SK-N-SH (cell line): Measurements from ENCODE around the gene TRIM8. TPM values are rescaled to one million over a fixed set of nuclear protein-coding genes. Genes with fewer than 3 reads are reported as not detected.

ENCODE experiments used
- CTCF ChIA-PET: fragments of 300-600, 350-600 bp; formaldehyde crosslinking; extraction: SDS; loops from one replicate; lab custom pipeline; 2021; lab: Yijun Ruan, JAX
- POLR2A ChIA-PET: fragments of 350-600 bp; sonication (Branson Sonifier 250); formaldehyde crosslinking; extraction: SDS; loops from one replicate; lab custom pipeline; 2020; ENCODE audit warnings: antibody characterized with exemption, inconsistent platforms; lab: Yijun Ruan, JAX
- DNase-seq: peaks from one replicate; pipeline ENCODE4 v3.0.0; 2012
- H2AFZ ChIP-seq: fragments of 200-600 bp; sonication (generic); 2 replicates; pipeline ENCODE4 v1.8.1; 2016; ENCODE audit warnings: antibody characterized with exemption, mild to moderate bottlenecking, low read depth
- H3F3A ChIP-seq: fragments of 200-600 bp; sonication (generic); replicated peaks from 2 replicates; pipeline ENCODE3; 2016; ENCODE audit warnings: antibody characterized with exemption, mild to moderate bottlenecking; ENCODE audit not compliant: insufficient read depth
- H3K27ac ChIP-seq, 2 experiments: fragments of 200-500 bp in 1 of 2; fragments of 200-600 bp in 1 of 2; sonication (Bioruptor generic) in 1 of 2; sonication (generic), shearing (Covaris generic) in 1 of 2; 2 replicates each; pipeline versions ENCODE4 v1.5.1 to v1.6.1; 2014 to 2016; ENCODE audit warnings: low read depth in 2 of 2, inconsistent platforms in 1 of 2, low read length in 1 of 2, mild to moderate bottlenecking in 1 of 2, mixed read lengths in 1 of 2
- H3K27me3 ChIP-seq: fragments of 200-600 bp; sonication (generic), shearing (Covaris generic); 2 replicates; pipeline ENCODE4 v1.6.1; 2016; ENCODE audit warnings: mixed run types; ENCODE audit not compliant: insufficient read depth
- H3K36me3 ChIP-seq, 2 experiments: fragments of 200-500 bp in 1 of 2; fragments of 200-600 bp in 1 of 2; sonication (Bioruptor generic) in 1 of 2; sonication (generic) in 1 of 2; replicated peaks in 1 of 2; 2 replicates each; pipeline versions ENCODE3 to v1.5.1; 2014 to 2016; ENCODE audit warnings: low read length in 1 of 2, mild to moderate bottlenecking in 1 of 2; ENCODE audit not compliant: insufficient read depth in 2 of 2, control insufficient read depth in 1 of 2
- H3K4me1 ChIP-seq, 2 experiments: fragments of 200-500 bp in 1 of 2; fragments of 200-600 bp in 1 of 2; sonication (Bioruptor generic) in 1 of 2; sonication (generic), shearing (Covaris generic) in 1 of 2; 2 replicates each; pipeline versions ENCODE4 v1.5.1 to v1.6.1; 2014 to 2016; ENCODE audit warnings: low read depth in 1 of 2, low read length in 1 of 2, mixed run types in 1 of 2; ENCODE audit not compliant: insufficient read depth in 2 of 2, control insufficient read depth in 1 of 2
- H3K4me2 ChIP-seq: fragments of 200-600 bp; sonication (generic), shearing (Covaris generic); 2 replicates; pipeline ENCODE4 v1.6.1; 2017; ENCODE audit warnings: mixed run types
- H3K4me3 ChIP-seq, 2 experiments: fragments of 200-500 bp in 1 of 2; fragments of 200-600 bp in 1 of 2; sonication (Bioruptor generic) in 1 of 2; sonication (generic), shearing (Covaris generic) in 1 of 2; 2 replicates each; pipeline versions ENCODE4 v1.5.1 to v1.8.1; 2014 to 2016; ENCODE audit warnings: low read depth in 2 of 2, inconsistent platforms in 1 of 2, low read length in 1 of 2, mild to moderate bottlenecking in 1 of 2, mixed read lengths in 1 of 2, moderate library complexity in 1 of 2
- H3K79me2 ChIP-seq: fragments of 200-600 bp; sonication (generic); 2 replicates; pipeline ENCODE4 v1.8.1; 2017; ENCODE audit warnings: mild to moderate bottlenecking; ENCODE audit not compliant: insufficient read depth
- H3K9ac ChIP-seq: fragments of 200-600 bp; sonication (generic); 2 replicates; pipeline ENCODE4 v1.6.1; 2017; ENCODE audit warnings: mixed run types
- H3K9me2 ChIP-seq: fragments of 200-600 bp; sonication (generic); 2 replicates; pipeline ENCODE4 v1.6.1; 2017; ENCODE audit warnings: mixed run types
- H3K9me3 ChIP-seq: fragments of 200-600 bp; sonication (generic); 2 replicates; pipeline ENCODE4 v1.6.1; 2017; ENCODE audit warnings: mixed run types, mild to moderate bottlenecking, moderate library complexity
- H4K20me1 ChIP-seq: fragments of 200-600 bp; sonication (generic); 2 replicates; pipeline ENCODE4 v1.6.1; 2017; ENCODE audit warnings: mild to moderate bottlenecking, mixed run types; ENCODE audit not compliant: insufficient read depth
- CHD2 ChIP-seq: fragments of 150-350 bp; IDR thresholded peaks from 2 replicates; pipeline ENCODE4 v1.6.1; 2018; ENCODE audit warnings: low read length; ENCODE audit not compliant: partially characterized antibody
- ELF1 ChIP-seq: IDR thresholded peaks from 2 replicates; pipeline ENCODE4 v1.4.0; 2012
- EZH2phosphoT487 ChIP-seq: fragments of 200-600 bp; sonication (generic); IDR thresholded peaks from 2 replicates; pipeline ENCODE4 v1.6.1; 2017; ENCODE audit warnings: low read depth, mixed run types, mild to moderate bottlenecking, antibody characterized with exemption, moderate library complexity, borderline replicate concordance
- FOSL2 ChIP-seq: IDR thresholded peaks from 2 replicates; pipeline ENCODE4 v1.4.0; 2012; ENCODE audit warnings: low read depth, mild to moderate bottlenecking, moderate library complexity, borderline replicate concordance
- FOXJ3 ChIP-seq: sonication (generic); formaldehyde crosslinking; IDR thresholded peaks from 2 replicates; pipeline ENCODE4 v1.5.1; 2020; ENCODE audit warnings: mild to moderate bottlenecking, missing genetic modification reagents
- GATA2 ChIP-seq: sonication (generic); formaldehyde crosslinking; IDR thresholded peaks from 2 replicates; pipeline ENCODE4 v1.5.0; 2020; ENCODE audit warnings: mild to moderate bottlenecking, missing genetic modification reagents
- JUND ChIP-seq: IDR thresholded peaks from 2 replicates; pipeline ENCODE4 v1.4.0; 2012
- MEF2A ChIP-seq: IDR thresholded peaks from 2 replicates; pipeline ENCODE4 v1.4.0; 2012; ENCODE audit warnings: low read depth, borderline replicate concordance
- POLR2AphosphoS5 ChIP-seq: IDR thresholded peaks from 2 replicates; pipeline ENCODE4 v1.6.1; 2012; ENCODE audit warnings: low read depth, low read length
- RAD21 ChIP-seq: IDR thresholded peaks from 2 replicates; pipeline ENCODE4 v1.6.1; 2012; ENCODE audit warnings: mild to moderate bottlenecking, low read length
- RFX5 ChIP-seq: IDR thresholded peaks from 2 replicates; pipeline ENCODE4 v1.6.1; 2012; ENCODE audit warnings: mild to moderate bottlenecking, improper control_type of control experiment, low read length
- RXRA ChIP-seq: IDR thresholded peaks from 2 replicates; pipeline ENCODE4 v1.4.0; 2012; ENCODE audit warnings: low read depth, mild to moderate bottlenecking, borderline replicate concordance
- SIN3A ChIP-seq: IDR thresholded peaks from 2 replicates; pipeline ENCODE4 v1.6.1; 2012; ENCODE audit warnings: low read depth, mild to moderate bottlenecking, low read length, moderate library complexity, borderline replicate concordance
- SMC3 ChIP-seq: IDR thresholded peaks from 2 replicates; pipeline ENCODE4 v1.6.1; 2012; ENCODE audit warnings: low read depth, low read length, improper control_type of control experiment
- TAF1 ChIP-seq: IDR thresholded peaks from 2 replicates; pipeline ENCODE4 v1.6.1; 2012; ENCODE audit warnings: low read depth, mild to moderate bottlenecking, low read length, moderate library complexity, borderline replicate concordance
- WGBS: methylation state at CpG from one replicate; pipeline ENCODE4 v1.1.6; 2017; ENCODE audit warnings: low lambda C conversion rate; 5-methylcytosine and 5-hydroxymethylcytosine counted together
- polyA plus RNA-seq, 3 experiments: library from polyadenylated mRNA; depleted of rRNA; stranded (reverse); fragments of >200 nt; gene quantifications; 2 replicates each; pipeline ENCODE4 v1.2.3, GENCODE V29; 2012
- TF ChIP-seq, protein P1 (sequence below): IDR thresholded peaks from 2 replicates; pipeline ENCODE4 v1.6.1; 2012; ENCODE audit warnings: mild to moderate bottlenecking, low read depth, low read length, moderate library complexity
- TF ChIP-seq, protein P2 (sequence below): IDR thresholded peaks from 2 replicates; pipeline ENCODE4; 2012
- TF ChIP-seq, protein P3 (sequence below): IDR thresholded peaks from 2 replicates; pipeline ENCODE4 v1.4.0; 2012; ENCODE audit warnings: low read depth, borderline replicate concordance
- TF ChIP-seq, protein P4 (sequence below): IDR thresholded peaks from 2 replicates; pipeline ENCODE4 v1.4.0; 2012; ENCODE audit warnings: low read depth, borderline replicate concordance
- TF ChIP-seq, protein P5 (sequence below): fragments of 150-350 bp; IDR thresholded peaks from 2 replicates; pipeline ENCODE4 v1.6.1; 2016; ENCODE audit warnings: mild to moderate bottlenecking, low read depth, low read length
- TF ChIP-seq, protein P6 (sequence below): fragments of 150-350 bp; IDR thresholded peaks from 2 replicates; pipeline ENCODE4 v1.6.1; 2017; ENCODE audit warnings: antibody characterized with exemption, low read length, low read depth, borderline replicate concordance

TRIM8 gene
- polyA plus RNA-seq, 1 of the 3 experiments (the other 2 are of a cell fraction) = 108 TPM

DNA sequence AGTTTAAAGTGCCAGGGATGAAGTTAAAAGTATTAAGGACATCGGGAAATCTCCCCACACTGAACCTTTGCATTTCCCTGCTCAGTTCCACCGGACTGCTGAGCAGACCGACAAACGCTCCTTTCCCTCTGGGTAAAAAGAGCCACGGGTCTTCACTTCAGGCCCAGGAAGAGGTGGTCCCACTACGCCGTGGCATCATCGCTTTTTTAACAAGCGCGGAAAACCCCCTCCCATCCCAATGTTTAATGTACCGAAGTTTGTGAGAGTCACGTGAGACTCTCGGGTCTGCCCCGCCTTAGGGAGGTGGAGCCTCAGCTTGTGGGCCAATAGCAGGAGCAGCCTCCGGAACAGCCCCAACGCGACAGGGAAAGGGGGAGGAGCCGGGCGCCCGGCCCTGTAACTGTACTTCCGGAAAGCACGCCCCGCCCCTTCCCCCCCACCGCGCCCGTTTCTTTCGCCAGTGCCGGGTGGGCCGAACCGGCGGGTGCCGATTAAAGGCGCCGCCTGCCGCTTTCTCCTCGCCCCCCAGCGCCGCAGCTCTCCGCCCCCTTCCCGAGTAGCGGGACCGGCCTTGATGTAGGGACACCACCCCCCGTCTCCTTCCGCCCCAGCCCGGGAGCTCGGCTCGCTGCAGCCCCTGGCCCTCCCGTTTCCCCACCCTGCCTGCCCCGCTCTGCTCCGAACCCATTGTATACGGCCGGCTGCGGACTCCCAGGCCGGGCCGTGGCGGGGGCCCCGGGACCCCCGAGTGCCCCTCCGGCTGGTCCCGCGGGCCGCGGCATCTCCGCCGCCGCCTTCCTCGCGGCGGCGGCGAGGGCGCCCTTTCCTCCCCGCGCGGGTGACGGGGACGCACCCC, 2.2 kb upstream of the TRIM8 start:
- POLR2A ChIA-PET = interaction anchor here (0.8 to 2.2 kb wide), 10 partner anchors 8 to 72 kb away, joined by 3 to 34 read pairs (median 5); partner anchors contain the start of genes ARL3 and SFXN2
- Histone ChIP-seq H3K4me1 (peaks cover 4 to 13% of the 10 kb centered on the region in 2 experiments; a peak in 3 of 4 replicates), H3K27me3 (no peaks in the 10 kb centered on the region), H3K9me2 (no peaks in the 10 kb centered on the region), H3K27ac (peak overlapping the region; percentile 93 to 94), H3K9me3 (no peaks in the 10 kb centered on the region), H3K79me2 (peaks cover 42% of the 10 kb centered on the region), H3F3A (peaks cover 31% of the 10 kb centered on the region), H2AFZ (peak overlapping the region; percentile 95), H4K20me1 (peaks cover 20% of the 10 kb centered on the region), H3K36me3 (peaks cover 0 to 4% of the 10 kb centered on the region in 2 experiments), H3K9ac (peak overlapping the region; percentile 99), H3K4me3 (peak overlapping the region; percentile 56 to 99), H3K4me2 (peak overlapping the region; percentile 98)
- peak; percentile 92 for DNase-seq
- WGBS = under 1% methylated on average over 27 of the region's 77 CpGs
- CTCF ChIA-PET = interaction anchor here (1.1 to 1.5 kb wide), 5 partner anchors 12 to 138 kb away, joined by 3 to 9 read pairs (median 3); partner anchors contain the start of gene SUFU
- TF ChIP-seq POLR2AphosphoS5 (peak; percentile 73; the same call in 1 of the 2 replicates), GATA2 (CRISPR knock-in tag) (no peak), TAF1 (peak; percentile 57), FOXJ3 (CRISPR knock-in tag) (no peak), EZH2phosphoT487 (no peak), FOSL2 (no peak), CHD2 (peak; percentile 83), RAD21 (no peak), RFX5 (no peak), SMC3 (no peak), SIN3A (no peak; the same call in 1 of the 2 replicates), RXRA (no peak), MEF2A (0 out of 2 replicates have a peak, but pooled peaks have one; percentile 18), ELF1 (peak; percentile 80), JUND (no peak)
- TF ChIP-seq, protein P1, sequence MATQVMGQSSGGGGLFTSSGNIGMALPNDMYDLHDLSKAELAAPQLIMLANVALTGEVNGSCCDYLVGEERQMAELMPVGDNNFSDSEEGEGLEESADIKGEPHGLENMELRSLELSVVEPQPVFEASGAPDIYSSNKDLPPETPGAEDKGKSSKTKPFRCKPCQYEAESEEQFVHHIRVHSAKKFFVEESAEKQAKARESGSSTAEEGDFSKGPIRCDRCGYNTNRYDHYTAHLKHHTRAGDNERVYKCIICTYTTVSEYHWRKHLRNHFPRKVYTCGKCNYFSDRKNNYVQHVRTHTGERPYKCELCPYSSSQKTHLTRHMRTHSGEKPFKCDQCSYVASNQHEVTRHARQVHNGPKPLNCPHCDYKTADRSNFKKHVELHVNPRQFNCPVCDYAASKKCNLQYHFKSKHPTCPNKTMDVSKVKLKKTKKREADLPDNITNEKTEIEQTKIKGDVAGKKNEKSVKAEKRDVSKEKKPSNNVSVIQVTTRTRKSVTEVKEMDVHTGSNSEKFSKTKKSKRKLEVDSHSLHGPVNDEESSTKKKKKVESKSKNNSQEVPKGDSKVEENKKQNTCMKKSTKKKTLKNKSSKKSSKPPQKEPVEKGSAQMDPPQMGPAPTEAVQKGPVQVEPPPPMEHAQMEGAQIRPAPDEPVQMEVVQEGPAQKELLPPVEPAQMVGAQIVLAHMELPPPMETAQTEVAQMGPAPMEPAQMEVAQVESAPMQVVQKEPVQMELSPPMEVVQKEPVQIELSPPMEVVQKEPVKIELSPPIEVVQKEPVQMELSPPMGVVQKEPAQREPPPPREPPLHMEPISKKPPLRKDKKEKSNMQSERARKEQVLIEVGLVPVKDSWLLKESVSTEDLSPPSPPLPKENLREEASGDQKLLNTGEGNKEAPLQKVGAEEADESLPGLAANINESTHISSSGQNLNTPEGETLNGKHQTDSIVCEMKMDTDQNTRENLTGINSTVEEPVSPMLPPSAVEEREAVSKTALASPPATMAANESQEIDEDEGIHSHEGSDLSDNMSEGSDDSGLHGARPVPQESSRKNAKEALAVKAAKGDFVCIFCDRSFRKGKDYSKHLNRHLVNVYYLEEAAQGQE = no peak; the same call in 1 of the 2 replicates
- TF ChIP-seq, protein P2, sequence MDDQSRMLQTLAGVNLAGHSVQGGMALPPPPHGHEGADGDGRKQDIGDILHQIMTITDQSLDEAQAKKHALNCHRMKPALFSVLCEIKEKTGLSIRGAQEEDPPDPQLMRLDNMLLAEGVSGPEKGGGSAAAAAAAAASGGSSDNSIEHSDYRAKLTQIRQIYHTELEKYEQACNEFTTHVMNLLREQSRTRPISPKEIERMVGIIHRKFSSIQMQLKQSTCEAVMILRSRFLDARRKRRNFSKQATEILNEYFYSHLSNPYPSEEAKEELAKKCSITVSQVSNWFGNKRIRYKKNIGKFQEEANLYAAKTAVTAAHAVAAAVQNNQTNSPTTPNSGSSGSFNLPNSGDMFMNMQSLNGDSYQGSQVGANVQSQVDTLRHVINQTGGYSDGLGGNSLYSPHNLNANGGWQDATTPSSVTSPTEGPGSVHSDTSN = no peak
- TF ChIP-seq, protein P3, sequence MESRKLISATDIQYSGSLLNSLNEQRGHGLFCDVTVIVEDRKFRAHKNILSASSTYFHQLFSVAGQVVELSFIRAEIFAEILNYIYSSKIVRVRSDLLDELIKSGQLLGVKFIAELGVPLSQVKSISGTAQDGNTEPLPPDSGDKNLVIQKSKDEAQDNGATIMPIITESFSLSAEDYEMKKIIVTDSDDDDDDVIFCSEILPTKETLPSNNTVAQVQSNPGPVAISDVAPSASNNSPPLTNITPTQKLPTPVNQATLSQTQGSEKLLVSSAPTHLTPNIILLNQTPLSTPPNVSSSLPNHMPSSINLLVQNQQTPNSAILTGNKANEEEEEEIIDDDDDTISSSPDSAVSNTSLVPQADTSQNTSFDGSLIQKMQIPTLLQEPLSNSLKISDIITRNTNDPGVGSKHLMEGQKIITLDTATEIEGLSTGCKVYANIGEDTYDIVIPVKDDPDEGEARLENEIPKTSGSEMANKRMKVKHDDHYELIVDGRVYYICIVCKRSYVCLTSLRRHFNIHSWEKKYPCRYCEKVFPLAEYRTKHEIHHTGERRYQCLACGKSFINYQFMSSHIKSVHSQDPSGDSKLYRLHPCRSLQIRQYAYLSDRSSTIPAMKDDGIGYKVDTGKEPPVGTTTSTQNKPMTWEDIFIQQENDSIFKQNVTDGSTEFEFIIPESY = 0 out of 2 replicates have a peak, but pooled peaks have one; percentile 9
- TF ChIP-seq, protein P4, sequence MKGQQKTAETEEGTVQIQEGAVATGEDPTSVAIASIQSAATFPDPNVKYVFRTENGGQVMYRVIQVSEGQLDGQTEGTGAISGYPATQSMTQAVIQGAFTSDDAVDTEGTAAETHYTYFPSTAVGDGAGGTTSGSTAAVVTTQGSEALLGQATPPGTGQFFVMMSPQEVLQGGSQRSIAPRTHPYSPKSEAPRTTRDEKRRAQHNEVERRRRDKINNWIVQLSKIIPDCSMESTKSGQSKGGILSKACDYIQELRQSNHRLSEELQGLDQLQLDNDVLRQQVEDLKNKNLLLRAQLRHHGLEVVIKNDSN = peak; percentile 91
- TF ChIP-seq, protein P5, sequence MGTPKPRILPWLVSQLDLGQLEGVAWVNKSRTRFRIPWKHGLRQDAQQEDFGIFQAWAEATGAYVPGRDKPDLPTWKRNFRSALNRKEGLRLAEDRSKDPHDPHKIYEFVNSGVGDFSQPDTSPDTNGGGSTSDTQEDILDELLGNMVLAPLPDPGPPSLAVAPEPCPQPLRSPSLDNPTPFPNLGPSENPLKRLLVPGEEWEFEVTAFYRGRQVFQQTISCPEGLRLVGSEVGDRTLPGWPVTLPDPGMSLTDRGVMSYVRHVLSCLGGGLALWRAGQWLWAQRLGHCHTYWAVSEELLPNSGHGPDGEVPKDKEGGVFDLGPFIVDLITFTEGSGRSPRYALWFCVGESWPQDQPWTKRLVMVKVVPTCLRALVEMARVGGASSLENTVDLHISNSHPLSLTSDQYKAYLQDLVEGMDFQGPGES = no peak
- TF ChIP-seq, protein P6, sequence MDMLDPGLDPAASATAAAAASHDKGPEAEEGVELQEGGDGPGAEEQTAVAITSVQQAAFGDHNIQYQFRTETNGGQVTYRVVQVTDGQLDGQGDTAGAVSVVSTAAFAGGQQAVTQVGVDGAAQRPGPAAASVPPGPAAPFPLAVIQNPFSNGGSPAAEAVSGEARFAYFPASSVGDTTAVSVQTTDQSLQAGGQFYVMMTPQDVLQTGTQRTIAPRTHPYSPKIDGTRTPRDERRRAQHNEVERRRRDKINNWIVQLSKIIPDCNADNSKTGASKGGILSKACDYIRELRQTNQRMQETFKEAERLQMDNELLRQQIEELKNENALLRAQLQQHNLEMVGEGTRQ = peak; percentile 61; the same call in 1 of the 2 replicates
